ENCODE measurements around the gene GRAP. TPM values are rescaled to one million over a fixed set of nuclear protein-coding genes. Genes with fewer than 3 reads are reported as not detected.
A peak's percentile ranks its signal among the peaks of the same experiment; 100 is the strongest.

The GRAP gene
- polyA plus RNA-seq, 2 of the 4 experiments (the other 2 are of a cell fraction), result 0.19 TPM

DNA sequence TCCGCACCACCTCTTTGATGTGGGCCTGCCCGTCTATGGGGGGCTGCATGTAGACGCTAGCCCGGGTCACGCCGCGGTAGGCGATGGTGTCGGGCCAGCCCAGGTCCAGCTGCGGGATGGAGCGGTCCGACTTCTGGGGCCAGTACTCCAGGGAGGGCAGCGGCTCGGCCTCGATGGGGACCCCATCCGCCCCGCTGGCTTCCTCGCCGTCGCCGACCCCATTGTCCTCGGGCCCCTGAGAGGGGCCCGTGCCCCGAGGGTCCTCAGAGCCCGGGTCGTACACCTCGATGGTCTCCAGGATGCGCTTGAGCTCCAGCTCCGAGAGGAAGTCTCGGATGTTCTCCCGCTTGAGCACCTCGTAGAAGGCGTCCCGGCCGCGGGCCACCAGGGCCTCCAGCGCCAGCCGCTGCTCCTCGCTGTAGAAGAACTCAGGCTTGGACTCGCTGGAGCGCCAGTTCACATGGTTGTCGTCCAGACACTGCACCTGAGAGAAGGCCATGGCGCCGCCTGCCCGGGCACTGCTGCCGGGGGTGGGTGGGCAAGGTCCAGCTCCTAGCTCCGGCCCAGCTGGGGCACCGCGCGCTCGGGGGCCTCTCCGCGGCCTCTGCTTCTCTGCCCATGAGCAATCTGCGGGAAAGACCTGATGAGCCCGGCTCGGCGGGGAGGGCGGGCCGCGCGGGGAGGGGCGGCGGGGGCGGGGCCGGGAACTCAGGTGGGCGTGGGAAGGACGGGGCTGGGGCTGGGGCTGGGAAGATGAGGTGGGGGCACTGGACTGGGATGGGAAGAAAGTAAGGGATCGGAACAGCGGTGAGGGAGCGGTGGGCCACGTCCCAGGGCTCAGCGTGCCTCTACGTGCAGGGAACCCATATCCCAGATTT, 43.0 kb downstream of the GRAP start:
- TF ChIP-seq PHF8 (IDR thresholded peaks at IDR 0.05; ENCODE audit: borderline replicate concordance, low read depth) (no peak), HMGXB4 (CRISPR knock-in tag; IDR thresholded peaks at IDR 0.05; ENCODE audit: borderline replicate concordance) (no peak), CBX8 (IDR thresholded peaks at IDR 0.05) (no peak), EHF (CRISPR knock-in tag; IDR thresholded peaks at IDR 0.05) (no peak)
- ChIA-PET POLR2A (interaction anchor here (1.1 to 1.7 kb wide), 2 partner anchors 12 to 19 kb away, joined by 4 read pairs; no protein-coding TSS in a partner anchor), CTCF (interaction anchor here (1.0 to 3.9 kb wide), 7 partner anchors 9 to 48 kb away, joined by 3 to 38 read pairs (median 5); no protein-coding TSS in a partner anchor)
- DNase-seq (ENCODE audit: low read depth in 1 of 2, low spot score in 1 of 2) (peak; percentile 31 to 75), FAIRE-seq (no peak), ATAC-seq (peak; percentile 17 to 59)
- H3K9me3 ChIP-seq, result peaks cover 8% of the 10 kb centered on the region; the same call in 2 of the 3 replicates
- H3K4me1 ChIP-seq, result peaks cover 38% of the 10 kb centered on the region
- H3K4me3 ChIP-seq, result peak overlapping the region; percentile 69
- 60% methylated on average over 52 of the region's 73 CpGs for WGBS (ENCODE audit: missing lambda C conversion rate)
- H3K4me2 ChIP-seq, result peak overlapping the region; percentile 93
- H3K27ac ChIP-seq, result peak overlapping the region; percentile 90 to 98

- peak overlapping the region; percentile 93 for H3K4me2 ChIP-seq
- ATAC-seq (peak in 1 of 2 experiments; percentile 2; a peak in 1 of 6 replicates), FAIRE-seq (no peak), DNase-seq (ENCODE audit: low read depth in 1 of 2, low spot score in 1 of 2) (no peak)
- TF ChIP-seq KDM1A (IDR thresholded peaks at IDR 0.05; ENCODE audit: low read depth) (0 out of 2 replicates have a peak, but pooled peaks have one; percentile 32), RFX5 (IDR thresholded peaks at IDR 0.05) (no peak), ZFP36 (IDR thresholded peaks at IDR 0.05; ENCODE audit: borderline replicate concordance, partially characterized antibody) (peak; percentile 37)
- H3K4me3 ChIP-seq, result peak overlapping the region; percentile 69
- peaks cover 38% of the 10 kb centered on the region for H3K4me1 ChIP-seq
- 86% methylated on average over 11 of the region's 11 CpGs for WGBS (ENCODE audit: missing lambda C conversion rate)
- H3K9me3 ChIP-seq, result peaks cover 8% of the 10 kb centered on the region; the same call in 2 of the 3 replicates
- POLR2A ChIA-PET, result no interaction called here
- CTCF ChIA-PET, result interaction anchor here (0.9 to 3.9 kb wide), 3 partner anchors 9 to 42 kb away, joined by 4 to 38 read pairs (median 7); no protein-coding TSS in a partner anchor
- peak overlapping the region; percentile 90 to 98; a peak in 4 of 6 replicates for H3K27ac ChIP-seq
Observed at GRCh38 chr17:19002805-19003542, 43.8 kb downstream of the GRAP start.

DNA sequence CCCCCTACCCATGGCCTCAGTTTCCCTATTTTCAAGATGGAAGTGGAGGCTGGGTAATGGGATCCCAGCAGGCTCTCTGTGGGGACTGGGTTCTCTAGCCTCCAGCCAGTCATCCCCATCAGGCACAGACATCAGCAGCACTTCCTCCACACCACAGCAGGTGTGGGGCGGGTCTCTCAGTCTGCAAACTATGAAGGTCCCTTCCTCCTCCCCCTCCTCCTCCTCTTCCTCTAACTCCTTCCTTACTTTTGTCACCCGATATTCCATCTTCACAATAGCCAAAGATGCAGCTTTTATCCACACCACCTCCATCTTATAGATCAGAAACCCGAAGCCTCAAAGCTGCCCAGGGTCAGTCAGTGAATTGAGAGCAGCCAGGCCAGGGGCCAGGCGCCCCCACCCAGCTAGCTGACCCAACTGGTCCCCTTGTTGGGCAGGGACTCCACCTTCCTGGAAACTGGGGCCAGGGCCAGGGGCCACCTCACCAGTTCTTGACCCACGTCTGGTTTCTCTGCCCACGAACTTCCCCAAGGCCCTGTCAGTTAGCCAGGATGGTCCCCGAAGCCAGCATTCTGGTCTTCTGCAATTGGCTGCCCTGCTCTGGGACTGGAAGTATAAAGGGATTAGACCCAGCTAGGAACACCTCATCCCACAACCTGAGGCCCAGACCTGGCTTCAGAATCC, 44.7 kb downstream of the GRAP start:
- CTCF ChIA-PET, result interaction anchor here (0.6 to 3.9 kb wide), 6 partner anchors 10 to 349 kb away, joined by 3 to 38 read pairs (median 4); no protein-coding TSS in a partner anchor
- Histone ChIP-seq H3K9me3 (peaks cover 8% of the 10 kb centered on the region; the same call in 2 of the 3 replicates), H3K4me3 (no peak overlapping the region), H3K27ac (0 out of 6 replicates have a peak overlapping the region, but pooled peaks of 1 of the 2 experiments have one; percentile 1), H3K4me1 (peaks cover 38% of the 10 kb centered on the region), H3K4me2 (peak overlapping the region; percentile 93)
- FAIRE-seq, result peak; percentile 43
- 86% methylated on average over 7 of the region's 7 CpGs for WGBS (ENCODE audit: missing lambda C conversion rate)
- POLR2A ChIA-PET, result no interaction called here
- DNase-seq (ENCODE audit: low read depth in 1 of 2, low spot score in 1 of 2), result no peak
- no peak for ATAC-seq
- TF ChIP-seq SREBF2 (IDR thresholded peaks at IDR 0.05), result no peak
- TF ChIP-seq ZFP36 (IDR thresholded peaks at IDR 0.05; ENCODE audit: borderline replicate concordance, partially characterized antibody), result no peak
- TF ChIP-seq POLR2A (IDR thresholded peaks at IDR 0.05; ENCODE audit: low read length), result no peak
- TF ChIP-seq HES2 (IDR thresholded peaks at IDR 0.05), result no peak
- TF ChIP-seq EHF (CRISPR knock-in tag; IDR thresholded peaks at IDR 0.05), result no peak
- no peak for TF ChIP-seq MAFK (IDR thresholded peaks at IDR 0.05; ENCODE audit: partially characterized antibody)
- no peak for TF ChIP-seq REST (IDR thresholded peaks at IDR 0.05)
- no peak for TF ChIP-seq JUN (IDR thresholded peaks at IDR 0.05)
- no peak for TF ChIP-seq RNF2 (IDR thresholded peaks at IDR 0.05; ENCODE audit: borderline replicate concordance, low read depth)
- TF ChIP-seq, protein P1, sequence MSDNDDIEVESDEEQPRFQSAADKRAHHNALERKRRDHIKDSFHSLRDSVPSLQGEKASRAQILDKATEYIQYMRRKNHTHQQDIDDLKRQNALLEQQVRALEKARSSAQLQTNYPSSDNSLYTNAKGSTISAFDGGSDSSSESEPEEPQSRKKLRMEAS (IDR thresholded peaks at IDR 0.05), result no peak
- TF ChIP-seq, protein P2, sequence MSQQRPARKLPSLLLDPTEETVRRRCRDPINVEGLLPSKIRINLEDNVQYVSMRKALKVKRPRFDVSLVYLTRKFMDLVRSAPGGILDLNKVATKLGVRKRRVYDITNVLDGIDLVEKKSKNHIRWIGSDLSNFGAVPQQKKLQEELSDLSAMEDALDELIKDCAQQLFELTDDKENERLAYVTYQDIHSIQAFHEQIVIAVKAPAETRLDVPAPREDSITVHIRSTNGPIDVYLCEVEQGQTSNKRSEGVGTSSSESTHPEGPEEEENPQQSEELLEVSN (IDR thresholded peaks at IDR 0.05; ENCODE audit: borderline replicate concordance, low read depth), result no peak
- TF ChIP-seq HOXB13 (CRISPR knock-in tag; IDR thresholded peaks at IDR 0.05; ENCODE audit: low read depth), result no peak
- TF ChIP-seq, protein P3, sequence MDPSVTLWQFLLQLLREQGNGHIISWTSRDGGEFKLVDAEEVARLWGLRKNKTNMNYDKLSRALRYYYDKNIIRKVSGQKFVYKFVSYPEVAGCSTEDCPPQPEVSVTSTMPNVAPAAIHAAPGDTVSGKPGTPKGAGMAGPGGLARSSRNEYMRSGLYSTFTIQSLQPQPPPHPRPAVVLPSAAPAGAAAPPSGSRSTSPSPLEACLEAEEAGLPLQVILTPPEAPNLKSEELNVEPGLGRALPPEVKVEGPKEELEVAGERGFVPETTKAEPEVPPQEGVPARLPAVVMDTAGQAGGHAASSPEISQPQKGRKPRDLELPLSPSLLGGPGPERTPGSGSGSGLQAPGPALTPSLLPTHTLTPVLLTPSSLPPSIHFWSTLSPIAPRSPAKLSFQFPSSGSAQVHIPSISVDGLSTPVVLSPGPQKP (IDR thresholded peaks at IDR 0.05; ENCODE audit: low read depth, low read length), result no peak
